ENCODE results near the gene ASB7.
"Not testable (repeated sequence)": the region's sequence is repeated elsewhere in the genome, so short reads cannot be mapped to it uniquely, and the experiment has no call there.

The ASB7 gene

DNA sequence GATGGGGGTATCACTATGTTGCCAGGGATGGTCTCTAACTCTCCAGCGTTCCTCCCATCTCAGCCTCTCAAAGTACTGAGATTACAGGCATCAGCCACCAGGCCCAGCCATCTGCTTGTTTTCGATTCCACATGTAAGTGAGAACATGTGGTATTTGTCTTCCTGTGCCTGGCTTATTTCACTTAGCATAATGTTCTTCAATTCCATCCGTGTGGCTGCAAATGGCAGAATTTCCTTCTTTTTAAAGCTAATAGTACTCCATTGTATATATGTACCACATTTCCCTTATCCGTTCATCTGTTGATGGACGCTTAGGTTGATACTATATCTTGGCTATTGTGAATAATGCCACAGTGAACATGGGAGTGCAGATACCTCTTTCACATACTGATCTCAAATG is 70.6 kb downstream of the ASB7 start:
- no peak overlapping the region for H3K4me3 ChIP-seq (ENCODE audit: low read depth, low read length)
- no peak for DNase-seq (ENCODE audit: low read depth)
- TF ChIP-seq, protein P1, sequence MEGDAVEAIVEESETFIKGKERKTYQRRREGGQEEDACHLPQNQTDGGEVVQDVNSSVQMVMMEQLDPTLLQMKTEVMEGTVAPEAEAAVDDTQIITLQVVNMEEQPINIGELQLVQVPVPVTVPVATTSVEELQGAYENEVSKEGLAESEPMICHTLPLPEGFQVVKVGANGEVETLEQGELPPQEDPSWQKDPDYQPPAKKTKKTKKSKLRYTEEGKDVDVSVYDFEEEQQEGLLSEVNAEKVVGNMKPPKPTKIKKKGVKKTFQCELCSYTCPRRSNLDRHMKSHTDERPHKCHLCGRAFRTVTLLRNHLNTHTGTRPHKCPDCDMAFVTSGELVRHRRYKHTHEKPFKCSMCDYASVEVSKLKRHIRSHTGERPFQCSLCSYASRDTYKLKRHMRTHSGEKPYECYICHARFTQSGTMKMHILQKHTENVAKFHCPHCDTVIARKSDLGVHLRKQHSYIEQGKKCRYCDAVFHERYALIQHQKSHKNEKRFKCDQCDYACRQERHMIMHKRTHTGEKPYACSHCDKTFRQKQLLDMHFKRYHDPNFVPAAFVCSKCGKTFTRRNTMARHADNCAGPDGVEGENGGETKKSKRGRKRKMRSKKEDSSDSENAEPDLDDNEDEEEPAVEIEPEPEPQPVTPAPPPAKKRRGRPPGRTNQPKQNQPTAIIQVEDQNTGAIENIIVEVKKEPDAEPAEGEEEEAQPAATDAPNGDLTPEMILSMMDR (IDR thresholded peaks at IDR 0.05; ENCODE audit: insufficient read depth, low read depth, low read length, missing control alignments) = no peak

DNA sequence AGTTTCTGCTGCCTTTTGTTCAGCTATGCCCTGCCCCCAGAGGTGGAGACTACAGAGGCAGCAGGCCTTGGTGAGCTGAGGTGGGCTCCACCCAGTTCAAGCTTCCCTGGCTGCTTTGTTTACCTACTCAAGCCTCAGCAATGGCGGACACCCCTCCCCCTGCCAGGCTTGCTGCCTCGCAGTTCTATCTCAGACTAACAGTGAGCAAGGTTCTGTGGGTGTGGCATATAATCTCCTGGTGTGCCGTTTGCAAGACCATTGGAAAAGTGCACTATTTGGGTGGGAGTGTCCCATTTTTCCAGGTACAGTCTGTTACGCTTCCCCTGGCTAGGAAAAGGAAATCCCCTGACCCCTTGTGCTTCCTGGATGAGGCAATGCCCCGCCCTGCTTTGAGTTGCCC is 76.8 kb downstream of the ASB7 start:
- not testable (repeated sequence) for DNase-seq (ENCODE audit: low read depth); H3K4me3 ChIP-seq (ENCODE audit: low read depth, low read length)

DNA sequence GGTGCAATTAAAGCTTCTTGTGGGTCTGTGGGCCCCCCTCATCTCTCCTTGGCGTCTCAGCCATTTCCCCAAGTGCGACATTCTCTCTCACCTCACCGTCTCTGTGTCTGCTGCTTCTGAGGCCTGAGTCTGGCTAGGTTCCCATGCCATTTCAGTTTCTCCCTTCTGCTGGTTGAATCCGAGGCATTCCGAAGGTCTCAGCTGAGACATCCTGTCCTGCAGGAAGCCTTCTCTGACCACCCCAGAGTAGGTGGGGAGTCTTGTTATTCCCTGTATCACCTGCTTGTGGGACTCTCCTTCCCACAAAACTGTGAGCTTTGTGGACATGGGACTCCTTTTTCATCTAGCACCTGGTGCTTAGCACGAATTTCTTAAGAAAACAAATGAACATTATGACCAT is 78.3 kb downstream of the ASB7 start:
- DNase-seq (ENCODE audit: low read depth) = no peak
- TF ChIP-seq, protein P1 (IDR thresholded peaks at IDR 0.05; ENCODE audit: insufficient read depth, low read depth, low read length, missing control alignments) = no peak

DNA sequence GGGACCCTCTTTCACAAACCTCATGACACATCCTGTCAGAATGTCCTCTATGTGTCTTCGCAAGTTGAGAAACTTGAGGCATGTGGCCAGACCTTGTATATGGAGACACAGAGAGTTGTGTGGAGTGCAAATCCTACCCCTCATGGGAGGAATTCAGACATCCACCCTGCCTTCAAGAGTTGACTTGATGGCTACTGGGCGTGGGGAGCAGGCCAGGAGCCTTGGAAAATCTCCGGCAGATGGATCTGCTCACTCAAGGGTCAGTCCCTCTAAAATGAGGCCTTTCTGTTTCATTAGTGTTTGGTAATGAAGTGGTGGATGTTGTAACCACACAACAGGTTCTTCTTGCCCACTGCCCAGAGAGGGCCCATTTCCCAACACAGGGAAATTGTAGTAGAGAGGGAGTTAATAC is 79.0 kb downstream of the ASB7 start:
- no peak for DNase-seq (ENCODE audit: low read depth)
- H3K4me3 ChIP-seq (ENCODE audit: low read depth, low read length) = no peak overlapping the region
- TF ChIP-seq, protein P1 (IDR thresholded peaks at IDR 0.05; ENCODE audit: insufficient read depth, low read depth, low read length, missing control alignments) = no peak

More for the DNA sequence above, 78.3 kb downstream of the ASB7 start:
- no peak overlapping the region for H3K4me3 ChIP-seq (ENCODE audit: low read depth, low read length)

DNA sequence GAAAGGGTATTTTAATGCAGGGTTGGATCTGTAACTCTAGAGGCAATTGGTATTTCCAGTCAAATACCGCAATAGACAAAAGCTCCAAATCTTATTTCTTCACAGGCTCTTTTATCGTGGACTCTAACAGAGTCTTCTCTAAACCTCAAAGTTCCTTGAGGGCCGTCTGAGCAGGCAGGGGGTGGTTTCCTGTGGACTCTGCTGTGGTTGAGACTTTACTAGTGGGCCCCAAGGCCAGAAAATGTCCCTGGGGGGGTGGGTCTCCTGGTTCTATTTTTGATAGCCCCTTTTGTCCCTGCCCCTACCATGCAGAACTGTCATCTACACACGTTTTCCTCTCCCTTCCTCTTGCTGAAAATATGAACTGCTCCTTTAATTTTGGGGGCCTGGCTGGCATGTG is 80.1 kb downstream of the ASB7 start:
- no peak overlapping the region for H3K4me3 ChIP-seq (ENCODE audit: low read depth, low read length)
- TF ChIP-seq, protein P1 (IDR thresholded peaks at IDR 0.05; ENCODE audit: insufficient read depth, low read depth, low read length, missing control alignments) = no peak
- DNase-seq (ENCODE audit: low read depth) = no peak

DNA sequence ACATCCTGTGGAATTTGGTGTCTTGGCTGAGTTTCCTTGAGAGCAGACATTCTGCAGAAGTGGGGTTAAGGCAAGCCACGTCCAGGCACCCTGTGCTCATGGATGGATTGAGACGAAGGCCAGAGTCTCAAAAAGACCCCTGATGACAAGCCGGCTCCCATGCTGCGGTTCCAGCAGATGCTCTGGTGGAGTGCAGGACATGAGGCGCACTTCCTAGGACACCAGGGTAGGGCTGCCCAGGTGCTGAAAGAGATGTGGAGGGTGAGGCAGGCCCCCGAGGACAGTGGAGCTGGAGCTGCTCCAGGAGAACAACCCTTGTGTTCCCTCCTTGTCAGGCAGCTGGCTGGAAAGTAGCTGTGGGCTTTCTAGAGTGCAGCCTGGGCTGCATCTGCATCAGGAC is 81.0 kb downstream of the ASB7 start:
- TF ChIP-seq, protein P1 (IDR thresholded peaks at IDR 0.05; ENCODE audit: insufficient read depth, low read depth, low read length, missing control alignments) = no peak
- DNase-seq (ENCODE audit: low read depth) = no peak
- no peak overlapping the region for H3K4me3 ChIP-seq (ENCODE audit: low read depth, low read length)

DNA sequence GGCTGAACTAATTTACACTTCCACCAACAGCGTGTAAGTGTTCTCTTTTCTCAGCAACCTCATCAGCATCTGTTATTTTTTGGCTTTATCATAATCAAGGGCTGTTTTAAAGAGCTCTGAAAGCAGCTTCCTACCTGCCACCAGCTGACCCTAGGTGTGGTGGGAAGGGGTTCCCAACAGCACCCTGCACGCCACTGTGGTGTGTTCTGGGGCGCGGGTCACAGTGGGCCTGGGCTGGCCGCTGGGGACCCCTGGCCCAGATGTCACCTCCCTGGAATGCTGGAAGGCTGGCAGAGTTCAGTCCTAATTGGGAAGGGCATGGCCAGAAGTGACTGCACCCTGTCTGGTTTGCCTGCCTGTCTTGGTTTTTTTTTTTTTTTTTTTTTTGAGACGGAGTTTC is 82.2 kb downstream of the ASB7 start:
- no peak overlapping the region for H3K4me3 ChIP-seq (ENCODE audit: low read depth, low read length)
- TF ChIP-seq, protein P1 (IDR thresholded peaks at IDR 0.05; ENCODE audit: insufficient read depth, low read depth, low read length, missing control alignments) = no peak
- DNase-seq (ENCODE audit: low read depth) = no peak

All from GM12865 (cell line).